MM.1S (cell line): ENCODE data around the gene OGDHL.

Experiments
- DNase-seq: peaks from one replicate; pipeline ENCODE4 v3.0.0-alpha.2; 2015
- H2AFZ ChIP-seq: fragments of 300-600 bp; sonication (generic); 2 replicates; pipeline ENCODE4 v1.6.0; 2016; ENCODE audit warnings: antibody characterized with exemption, low read length
- H3F3A ChIP-seq: fragments of 300-600 bp; sonication (generic); 2 replicates; pipeline ENCODE4 v1.6.1; 2016; ENCODE audit warnings: mild to moderate bottlenecking, antibody characterized with exemption, low read length, moderate library complexity, mixed read lengths; ENCODE audit not compliant: insufficient read depth
- H3K27ac ChIP-seq: fragments of 300-600 bp; sonication (generic); 2 replicates; pipeline ENCODE4 v1.5.1; 2016; ENCODE audit warnings: mild to moderate bottlenecking, low read length
- H3K27me3 ChIP-seq: fragments of 300-600 bp; sonication (generic); replicated peaks from 2 replicates; pipeline ENCODE4 v1.6.0; 2016; ENCODE audit warnings: low read length; ENCODE audit not compliant: insufficient read depth
- H3K36me3 ChIP-seq: fragments of 300-600 bp; sonication (generic); replicated peaks from 2 replicates; pipeline ENCODE4 v1.6.1; 2016; ENCODE audit warnings: mild to moderate bottlenecking, low read length, mixed read lengths; ENCODE audit not compliant: insufficient read depth
- H3K4me1 ChIP-seq: fragments of 300-600 bp; sonication (generic); 2 replicates; pipeline ENCODE4 v1.6.1; 2016; ENCODE audit warnings: low read length, mixed read lengths
- H3K4me2 ChIP-seq: fragments of 300-600 bp; sonication (generic); 2 replicates; pipeline ENCODE4 v1.6.0; 2016; ENCODE audit warnings: low read depth, low read length
- H3K4me3 ChIP-seq: fragments of 300-600 bp; sonication (generic); 2 replicates; pipeline ENCODE4 v1.5.1; 2016; ENCODE audit warnings: low read length, mixed read lengths
- H3K79me2 ChIP-seq: fragments of 300-600 bp; sonication (generic); 2 replicates; pipeline ENCODE4 v1.6.1; 2016; ENCODE audit warnings: mixed run types, low read length, mixed read lengths
- H3K9ac ChIP-seq: fragments of 300-600 bp; sonication (generic); 2 replicates; pipeline ENCODE4 v1.6.1; 2016; ENCODE audit warnings: low read length, mixed read lengths
- H3K9me2 ChIP-seq: fragments of 300-600 bp; sonication (generic); replicated peaks from 2 replicates; pipeline ENCODE4 v1.6.1; 2016; ENCODE audit warnings: mild to moderate bottlenecking, low read length, mixed read lengths; ENCODE audit not compliant: insufficient read depth
- H3K9me3 ChIP-seq: fragments of 300-600 bp; sonication (generic); replicated peaks from 2 replicates; pipeline ENCODE4 v1.6.1; 2016; ENCODE audit warnings: mild to moderate bottlenecking, low read length, mixed read lengths; ENCODE audit not compliant: insufficient read depth
- H4K20me1 ChIP-seq: fragments of 300-600 bp; sonication (generic); 2 replicates; pipeline ENCODE4 v1.6.1; 2016; ENCODE audit warnings: mild to moderate bottlenecking, low read length, moderate library complexity, mixed read lengths; ENCODE audit not compliant: insufficient read depth
- CTCF ChIP-seq: fragments of 300-600 bp; sonication (generic); IDR thresholded peaks from 2 replicates; pipeline ENCODE4 v1.5.1; 2016; ENCODE audit warnings: antibody characterized with exemption, low read length, mixed read lengths
- EZH2 ChIP-seq: fragments of 300-600 bp; sonication (generic); optimal IDR thresholded peaks from 2 replicates; pipeline ENCODE3; 2017; ENCODE audit warnings: low read depth, mild to moderate bottlenecking, antibody characterized with exemption, low read length, mixed read lengths
- EZH2phosphoT487 ChIP-seq: fragments of 300-600 bp; sonication (generic); IDR thresholded peaks from 2 replicates; pipeline ENCODE4 v1.6.1; 2018; ENCODE audit warnings: antibody characterized with exemption, low read length

The OGDHL gene

GRCh38 chr10:49690698-49691356, 71.3 kb downstream of the OGDHL start:
- H3K4me2 ChIP-seq, result no peak overlapping the region

GRCh38 chr10:49689882-49690510, 72.1 kb downstream of the OGDHL start:
- H3K4me2 ChIP-seq, result no peak overlapping the region
- no peaks in the 10 kb centered on the region for H3K9me3 ChIP-seq
- no peak for DNase-seq
- no peaks in the 10 kb centered on the region for H3K4me1 ChIP-seq
- no peaks in the 10 kb centered on the region for H3K27me3 ChIP-seq
- TF ChIP-seq EZH2, result no peak
- TF ChIP-seq EZH2phosphoT487, result no peak
- TF ChIP-seq CTCF, result no peak
- H3K79me2 ChIP-seq, result no peaks in the 10 kb centered on the region
- H3K36me3 ChIP-seq, result no peaks in the 10 kb centered on the region
- H3K27ac ChIP-seq, result no peak overlapping the region
- H2AFZ ChIP-seq, result no peak overlapping the region
- H4K20me1 ChIP-seq, result no peaks in the 10 kb centered on the region
- no peak overlapping the region for H3K4me3 ChIP-seq
- no peaks in the 10 kb centered on the region for H3F3A ChIP-seq
- H3K9ac ChIP-seq, result no peak overlapping the region
- no peaks in the 10 kb centered on the region for H3K9me2 ChIP-seq

More at GRCh38 chr10:49690698-49691356, 71.3 kb downstream of the OGDHL start:
- Histone ChIP-seq H3K27me3 (no peaks in the 10 kb centered on the region), H3K27ac (no peak overlapping the region), H3K36me3 (no peaks in the 10 kb centered on the region), H3F3A (no peaks in the 10 kb centered on the region), H3K9me2 (no peaks in the 10 kb centered on the region), H3K79me2 (no peaks in the 10 kb centered on the region), H3K4me1 (no peaks in the 10 kb centered on the region), H3K9ac (no peak overlapping the region), H3K4me3 (no peak overlapping the region), H3K9me3 (no peaks in the 10 kb centered on the region), H4K20me1 (no peaks in the 10 kb centered on the region), H2AFZ (no peak overlapping the region)
- no peak for DNase-seq
- TF ChIP-seq EZH2phosphoT487 (no peak), EZH2 (no peak), CTCF (no peak)

GRCh38 chr10:49688920-49689319, 73.2 kb downstream of the OGDHL start:
- no peak overlapping the region for H3K27ac ChIP-seq
- TF ChIP-seq CTCF, result no peak
- no peak for TF ChIP-seq EZH2
- TF ChIP-seq EZH2phosphoT487, result no peak
- no peaks in the 10 kb centered on the region for H3K36me3 ChIP-seq
- no peak for DNase-seq
- H4K20me1 ChIP-seq, result no peaks in the 10 kb centered on the region
- no peaks in the 10 kb centered on the region for H3K27me3 ChIP-seq
- H3F3A ChIP-seq, result no peaks in the 10 kb centered on the region
- H3K79me2 ChIP-seq, result no peaks in the 10 kb centered on the region
- H3K4me2 ChIP-seq, result no peak overlapping the region
- H3K9ac ChIP-seq, result no peak overlapping the region
- no peak overlapping the region for H3K4me3 ChIP-seq
- no peak overlapping the region for H2AFZ ChIP-seq
- H3K9me3 ChIP-seq, result no peaks in the 10 kb centered on the region
- no peaks in the 10 kb centered on the region for H3K4me1 ChIP-seq
- H3K9me2 ChIP-seq, result no peaks in the 10 kb centered on the region
